ENCODE results near the gene ADIRF.

Gene ADIRF

DNA sequence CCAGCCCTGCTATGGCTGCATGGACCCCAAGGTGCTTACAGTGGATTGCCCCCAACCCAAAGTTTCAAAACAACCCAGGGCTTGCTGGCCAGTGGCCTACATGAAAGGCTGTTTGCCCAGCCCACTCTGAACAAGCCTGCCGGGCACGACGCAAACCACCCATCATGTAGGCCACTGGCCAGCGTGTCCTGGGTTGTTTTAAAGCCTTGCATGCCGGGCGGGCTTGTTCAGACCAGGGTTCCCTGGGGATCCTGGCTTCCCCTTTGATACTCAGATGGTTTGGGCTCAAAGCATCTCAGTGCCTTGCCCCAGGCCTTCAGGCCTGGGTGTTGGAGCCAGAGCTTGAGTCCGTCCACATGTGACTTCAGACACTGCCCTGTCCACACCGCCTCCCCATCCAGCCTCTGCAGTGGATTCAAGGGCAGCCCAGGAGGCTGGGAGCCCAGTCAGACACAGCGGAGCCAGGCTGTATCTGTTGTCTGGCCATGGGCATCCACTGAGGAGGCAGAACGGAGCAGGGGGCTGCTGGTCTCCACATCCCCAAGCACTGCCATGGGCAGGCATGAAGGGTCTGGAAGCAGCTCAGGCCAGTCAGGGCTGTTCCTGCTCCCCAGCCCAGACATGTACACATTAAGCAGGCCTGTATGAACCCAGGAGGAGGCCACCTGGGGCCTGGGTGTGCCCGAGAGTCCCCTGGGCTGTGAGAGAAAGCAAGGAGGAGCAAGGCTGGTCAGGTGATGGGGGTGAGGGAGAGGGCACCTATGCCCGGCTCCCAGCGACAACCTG, 4.0 kb upstream of the ADIRF start:
- TF ChIP-seq, protein P1, sequence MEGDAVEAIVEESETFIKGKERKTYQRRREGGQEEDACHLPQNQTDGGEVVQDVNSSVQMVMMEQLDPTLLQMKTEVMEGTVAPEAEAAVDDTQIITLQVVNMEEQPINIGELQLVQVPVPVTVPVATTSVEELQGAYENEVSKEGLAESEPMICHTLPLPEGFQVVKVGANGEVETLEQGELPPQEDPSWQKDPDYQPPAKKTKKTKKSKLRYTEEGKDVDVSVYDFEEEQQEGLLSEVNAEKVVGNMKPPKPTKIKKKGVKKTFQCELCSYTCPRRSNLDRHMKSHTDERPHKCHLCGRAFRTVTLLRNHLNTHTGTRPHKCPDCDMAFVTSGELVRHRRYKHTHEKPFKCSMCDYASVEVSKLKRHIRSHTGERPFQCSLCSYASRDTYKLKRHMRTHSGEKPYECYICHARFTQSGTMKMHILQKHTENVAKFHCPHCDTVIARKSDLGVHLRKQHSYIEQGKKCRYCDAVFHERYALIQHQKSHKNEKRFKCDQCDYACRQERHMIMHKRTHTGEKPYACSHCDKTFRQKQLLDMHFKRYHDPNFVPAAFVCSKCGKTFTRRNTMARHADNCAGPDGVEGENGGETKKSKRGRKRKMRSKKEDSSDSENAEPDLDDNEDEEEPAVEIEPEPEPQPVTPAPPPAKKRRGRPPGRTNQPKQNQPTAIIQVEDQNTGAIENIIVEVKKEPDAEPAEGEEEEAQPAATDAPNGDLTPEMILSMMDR (conservative IDR thresholded peaks at IDR 0.05), result no peak
- no peak overlapping the region for H3K27ac ChIP-seq

DNA sequence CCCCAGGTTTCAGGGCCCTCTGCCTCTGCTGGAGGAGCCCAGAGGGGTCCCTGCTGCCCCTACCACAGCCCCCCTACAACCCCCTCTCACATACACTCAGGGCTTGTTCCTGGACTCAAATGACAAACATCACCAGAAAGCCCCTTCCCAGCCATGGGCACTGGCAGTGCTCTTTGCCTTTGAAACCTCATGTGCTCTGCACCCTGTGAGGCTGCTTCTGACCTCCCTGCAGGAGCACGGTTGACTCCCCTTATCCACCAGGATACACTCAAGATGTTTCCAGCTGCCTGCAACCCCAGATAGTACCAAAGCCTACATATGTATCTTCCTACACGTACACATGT, 3.5 kb upstream of the ADIRF start:
- no peak overlapping the region for H3K27ac ChIP-seq
- TF ChIP-seq, protein P1 (conservative IDR thresholded peaks at IDR 0.05), result no peak

DNA sequence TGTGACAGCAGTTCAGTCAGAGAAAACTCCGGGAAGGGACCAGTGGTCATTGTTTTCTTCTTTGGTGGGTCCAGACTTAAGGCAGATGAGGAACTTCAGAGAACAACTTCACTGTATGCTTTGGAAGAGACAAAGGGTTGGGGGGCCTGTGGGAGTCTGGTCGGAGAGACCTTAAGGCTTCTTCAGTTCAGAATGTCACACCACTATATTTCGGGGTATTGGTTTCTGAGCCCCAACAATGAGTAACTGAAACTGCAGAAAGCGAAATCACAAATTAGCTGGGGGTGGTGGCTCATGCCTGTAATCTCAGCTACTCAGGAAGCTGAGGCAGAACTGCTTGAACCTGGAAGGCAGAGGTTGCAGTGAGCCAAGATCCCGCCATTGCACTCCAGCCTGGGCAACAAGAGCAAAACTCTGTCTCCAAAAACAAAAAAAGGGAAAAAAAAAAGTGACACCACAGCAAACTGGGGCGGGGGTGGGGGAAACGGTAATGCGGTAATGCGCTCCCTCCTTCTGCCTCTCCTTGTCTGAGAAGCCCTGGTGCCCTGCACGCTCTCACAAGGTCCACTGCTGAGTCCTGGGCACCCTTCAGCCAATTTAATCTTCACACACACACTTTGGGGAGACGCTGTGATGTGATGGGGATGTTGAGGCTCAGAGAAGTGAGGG, 2.2 kb upstream of the ADIRF start:
- H3K27ac ChIP-seq, result peak overlapping the region; percentile 87; the same call in 1 of the 2 replicates
- TF ChIP-seq, protein P1 (conservative IDR thresholded peaks at IDR 0.05), result no peak

DNA sequence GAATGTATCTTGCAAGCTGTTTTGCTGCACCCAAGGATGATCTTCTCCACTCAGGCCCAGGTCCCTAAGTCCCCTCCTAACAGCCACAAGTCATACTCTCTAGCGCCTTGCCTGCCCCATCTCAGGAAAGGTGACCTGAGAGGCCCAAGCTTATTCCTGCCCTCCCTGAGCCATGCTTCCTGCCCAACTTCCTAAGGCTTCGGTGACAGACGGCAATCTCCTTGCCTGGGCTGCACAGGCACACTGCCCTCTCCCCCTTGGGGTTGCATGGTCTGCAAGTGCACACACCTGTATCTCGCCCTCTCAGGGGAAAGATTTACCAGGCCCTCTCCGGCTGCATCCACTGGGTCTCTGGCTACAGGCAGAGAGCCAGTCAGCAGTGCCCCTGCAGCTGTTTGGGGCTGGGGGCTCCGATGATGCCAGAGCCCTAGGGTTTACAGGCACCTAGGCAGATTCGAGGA, 771 bp upstream of the ADIRF start:
- H3K27ac ChIP-seq, result peak overlapping the region; percentile 87
- TF ChIP-seq, protein P1 (conservative IDR thresholded peaks at IDR 0.05), result no peak

DNA sequence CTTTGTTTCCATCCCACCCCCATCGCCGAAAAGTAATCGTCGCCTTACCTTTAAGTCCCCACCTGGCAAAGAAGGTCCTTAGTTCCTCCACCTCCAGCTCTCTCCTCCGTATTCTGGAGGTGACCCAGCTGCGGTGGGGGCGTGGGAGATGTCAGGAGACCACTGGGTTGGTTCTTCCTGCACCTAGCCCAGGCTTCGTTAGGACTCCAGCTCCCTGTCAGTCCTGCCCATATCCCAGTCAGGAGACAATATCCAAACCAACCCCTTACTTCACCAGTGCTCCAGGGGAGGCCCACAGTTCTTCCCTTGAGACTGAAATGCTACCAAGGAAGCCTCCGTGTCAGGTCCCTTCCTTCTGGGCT, 693 bp downstream of the ADIRF start:
- peak overlapping the region; percentile 87 for H3K27ac ChIP-seq
- TF ChIP-seq, protein P1 (conservative IDR thresholded peaks at IDR 0.05), result no peak

DNA sequence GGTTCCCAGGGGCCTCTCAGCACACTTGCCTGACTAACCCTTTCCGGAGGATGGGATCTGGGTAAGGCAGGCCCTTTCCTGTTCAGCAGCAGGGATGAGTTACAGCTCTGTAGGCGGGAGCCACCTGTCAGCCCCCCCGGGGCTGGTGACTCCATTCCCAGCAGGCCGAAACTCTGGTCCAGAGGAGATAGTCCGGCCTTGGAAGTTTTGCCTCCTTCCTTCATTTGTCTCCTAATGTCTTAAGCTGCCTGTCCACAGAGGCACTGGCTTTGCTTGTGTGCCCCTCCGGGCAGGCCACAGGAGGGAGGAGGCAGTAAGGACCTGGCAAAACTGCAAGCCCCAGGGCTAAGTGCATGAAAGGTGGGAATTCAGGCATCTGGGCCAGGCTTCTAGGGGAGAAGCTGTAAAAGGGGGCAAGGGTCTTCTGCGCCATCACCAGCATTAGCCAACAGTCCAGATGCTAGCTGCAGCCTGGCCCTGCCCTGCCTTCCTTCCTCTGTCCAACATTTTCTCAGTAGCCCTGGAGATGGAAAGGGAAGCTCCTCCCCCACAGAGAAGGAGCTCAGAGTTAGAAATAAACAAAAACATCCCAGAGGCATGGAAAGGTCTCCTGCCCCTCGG, 1.2 kb downstream of the ADIRF start:
- peak overlapping the region; percentile 87 for H3K27ac ChIP-seq
- TF ChIP-seq, protein P1 (conservative IDR thresholded peaks at IDR 0.05), result no peak
